Astrocyte of the spinal cord (primary cell): ENCODE results near the gene IPP.
A peak's percentile ranks its signal among the peaks of the same experiment; 100 is the strongest.

Experiments used
- DNase-seq: peaks from one replicate; pipeline ENCODE4 v3.0.0; 2011; ENCODE audit warnings: low read depth, low spot score
- H3K4me3 ChIP-seq: 2 replicates; pipeline ENCODE4 v1.5.1; 2011; ENCODE audit warnings: low read depth, mild to moderate bottlenecking, low read length, moderate library complexity
- in situ Hi-C: cut with HindIII; loops from 2 replicates; pipeline ENCODE4 v1.10.0; 2017; ENCODE audit warnings: low sequenced_read_pairs
- TF ChIP-seq, protein P1 (sequence below): IDR thresholded peaks from 2 replicates; pipeline ENCODE4 v1.5.1; 2012; ENCODE audit warnings: low read depth, mild to moderate bottlenecking, low read length, inconsistent platforms

IPP gene

DNA sequence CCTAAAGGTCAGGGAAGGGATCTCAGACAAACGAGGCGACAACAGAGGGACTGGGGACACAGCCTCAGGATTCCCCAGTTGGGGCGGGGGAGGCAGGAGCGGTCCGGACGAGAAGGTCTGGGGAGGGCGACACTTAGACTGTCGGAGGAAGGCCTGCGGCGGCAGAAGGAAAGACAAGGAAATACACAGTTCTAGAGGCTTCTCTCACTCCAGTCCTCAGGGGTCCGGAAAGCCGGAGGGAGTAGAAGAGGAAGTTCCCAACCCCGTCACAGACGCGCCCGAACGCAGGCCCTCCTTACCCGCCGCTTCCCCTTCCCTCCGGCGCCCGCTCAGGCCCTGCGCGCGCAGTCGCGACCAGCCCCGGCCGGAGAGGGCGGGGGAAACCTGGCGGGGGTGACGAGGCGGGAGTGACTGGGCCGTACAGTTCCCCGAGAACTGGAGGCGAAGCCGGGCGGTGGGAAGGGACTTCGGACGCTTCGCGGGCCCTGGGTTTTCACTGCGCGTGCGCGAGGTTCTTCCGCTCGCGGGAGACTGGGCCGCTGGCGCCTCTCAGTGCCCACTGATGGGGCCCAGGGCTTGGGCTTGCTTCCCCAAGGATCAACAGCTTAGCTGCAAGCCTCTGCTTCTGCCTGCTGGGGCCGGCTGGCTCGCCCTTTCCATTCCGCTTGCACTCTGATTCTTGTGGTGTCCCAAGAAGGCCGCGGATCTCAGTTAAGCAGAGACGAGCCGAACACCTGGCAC is at the start of gene IPP:
TSS of gene IPP (minus strand) at position 356 of the 741 bp plus-strand sequence. CDS start 4,242 bp downstream, outside the sequence.
- H3K4me3 ChIP-seq, result peak within 1 kb of the TSS; percentile 74
- peak; percentile 98 for DNase-seq
- in situ Hi-C loops, result no loop called here
- TF ChIP-seq, protein P1, sequence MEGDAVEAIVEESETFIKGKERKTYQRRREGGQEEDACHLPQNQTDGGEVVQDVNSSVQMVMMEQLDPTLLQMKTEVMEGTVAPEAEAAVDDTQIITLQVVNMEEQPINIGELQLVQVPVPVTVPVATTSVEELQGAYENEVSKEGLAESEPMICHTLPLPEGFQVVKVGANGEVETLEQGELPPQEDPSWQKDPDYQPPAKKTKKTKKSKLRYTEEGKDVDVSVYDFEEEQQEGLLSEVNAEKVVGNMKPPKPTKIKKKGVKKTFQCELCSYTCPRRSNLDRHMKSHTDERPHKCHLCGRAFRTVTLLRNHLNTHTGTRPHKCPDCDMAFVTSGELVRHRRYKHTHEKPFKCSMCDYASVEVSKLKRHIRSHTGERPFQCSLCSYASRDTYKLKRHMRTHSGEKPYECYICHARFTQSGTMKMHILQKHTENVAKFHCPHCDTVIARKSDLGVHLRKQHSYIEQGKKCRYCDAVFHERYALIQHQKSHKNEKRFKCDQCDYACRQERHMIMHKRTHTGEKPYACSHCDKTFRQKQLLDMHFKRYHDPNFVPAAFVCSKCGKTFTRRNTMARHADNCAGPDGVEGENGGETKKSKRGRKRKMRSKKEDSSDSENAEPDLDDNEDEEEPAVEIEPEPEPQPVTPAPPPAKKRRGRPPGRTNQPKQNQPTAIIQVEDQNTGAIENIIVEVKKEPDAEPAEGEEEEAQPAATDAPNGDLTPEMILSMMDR, result peak; percentile 24

DNA sequence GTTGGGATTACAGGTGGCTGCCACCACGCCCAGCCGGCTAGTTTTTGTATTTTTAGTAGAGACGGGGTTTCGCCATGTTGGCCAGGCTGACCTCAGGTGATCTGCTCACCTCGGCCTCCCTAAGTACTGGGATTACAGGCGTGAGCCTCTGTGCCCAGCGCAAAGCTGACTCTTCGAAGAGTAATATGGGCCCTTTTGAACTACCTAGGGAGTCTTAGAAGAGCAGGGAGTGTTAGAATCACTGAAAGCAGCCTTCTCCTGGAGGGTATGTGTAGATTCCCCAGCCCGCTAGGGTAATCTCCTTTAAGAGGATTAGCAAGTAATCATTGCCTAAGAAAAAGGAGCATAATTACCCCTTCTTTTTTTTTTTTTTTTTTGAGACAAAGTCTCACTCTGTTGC is 46.5 kb upstream of the IPP start:
- in situ Hi-C loops, result no loop called here
- H3K4me3 ChIP-seq, result no peak overlapping the region
- TF ChIP-seq, protein P1, result no peak
- DNase-seq, result no peak

DNA sequence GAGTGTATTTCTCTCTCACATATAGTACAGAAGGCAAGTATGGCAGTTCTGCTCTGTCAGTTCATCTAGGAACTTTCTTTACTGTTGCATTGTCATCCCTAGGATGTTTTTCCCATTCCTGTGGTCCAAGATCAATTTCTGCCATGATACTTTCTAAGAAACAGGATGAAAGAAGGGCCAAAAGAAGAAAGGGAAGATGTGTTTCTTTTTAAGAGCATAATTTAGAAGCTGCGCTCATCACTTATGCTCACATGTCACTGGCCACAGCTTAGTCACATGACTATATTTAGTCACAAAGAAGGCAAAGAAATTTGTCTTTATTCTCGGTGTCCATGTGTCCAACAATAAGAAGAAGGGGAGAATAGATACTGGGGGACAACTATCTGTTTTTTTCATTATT is 45.9 kb upstream of the IPP start:
- TF ChIP-seq, protein P1, result no peak
- in situ Hi-C loops, result no loop called here
- no peak for DNase-seq
- H3K4me3 ChIP-seq, result no peak overlapping the region

DNA sequence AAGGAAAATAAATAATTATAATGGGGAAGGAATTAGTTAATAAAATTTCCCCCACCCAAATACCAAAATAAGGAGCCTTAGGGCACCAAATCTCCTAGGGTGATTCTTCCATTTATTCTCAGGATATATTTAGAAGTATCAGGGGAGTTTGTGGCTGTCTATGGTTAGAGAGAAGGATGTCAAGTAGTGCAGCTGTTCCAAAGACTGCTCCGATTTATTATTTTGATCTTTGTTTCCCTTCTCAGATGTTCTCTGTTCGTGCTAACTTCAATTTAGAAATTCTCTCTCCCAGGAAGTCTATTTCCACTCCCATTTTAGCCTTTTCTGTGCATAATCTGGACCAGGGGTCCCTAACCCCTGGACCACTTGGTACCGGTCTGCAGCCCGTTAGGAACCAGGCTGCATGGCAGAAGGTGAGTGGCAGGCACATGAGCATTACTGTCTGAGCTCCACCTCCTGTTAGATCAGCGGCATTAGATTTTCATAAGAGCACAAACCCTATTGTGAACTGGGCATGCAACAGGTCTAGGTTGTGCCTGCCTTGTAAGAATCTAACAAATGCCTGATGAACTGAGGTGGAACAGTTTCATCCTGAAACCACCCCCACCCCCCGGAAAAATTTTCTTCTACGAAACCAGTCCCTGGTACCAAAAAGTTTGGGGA is 43.6 kb upstream of the IPP start:
- no peak overlapping the region for H3K4me3 ChIP-seq
- in situ Hi-C loops, result no loop called here
- no peak for DNase-seq
- TF ChIP-seq, protein P1, result no peak

DNA sequence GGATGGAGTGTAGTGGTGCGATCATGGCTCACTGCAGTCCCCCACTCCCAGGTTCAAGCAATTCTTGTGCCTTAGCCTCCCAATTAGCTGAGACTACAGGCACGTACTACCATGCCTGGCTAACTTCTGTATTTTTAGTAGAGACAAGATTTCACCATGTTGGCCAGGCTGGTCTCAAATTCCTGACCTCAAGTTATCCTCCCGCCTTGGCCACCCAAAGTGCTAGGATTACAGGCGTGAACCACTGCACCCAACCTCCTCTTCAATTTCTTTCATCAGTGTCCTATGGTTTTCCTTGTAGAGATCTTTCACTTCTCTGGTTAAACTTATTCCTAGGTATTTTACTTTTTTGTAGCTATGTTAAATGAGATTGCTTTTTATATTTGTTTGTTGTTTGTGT is 42.3 kb upstream of the IPP start:
- in situ Hi-C loops, result no loop called here
- no peak for DNase-seq
- TF ChIP-seq, protein P1, result no peak
- no peak overlapping the region for H3K4me3 ChIP-seq

DNA sequence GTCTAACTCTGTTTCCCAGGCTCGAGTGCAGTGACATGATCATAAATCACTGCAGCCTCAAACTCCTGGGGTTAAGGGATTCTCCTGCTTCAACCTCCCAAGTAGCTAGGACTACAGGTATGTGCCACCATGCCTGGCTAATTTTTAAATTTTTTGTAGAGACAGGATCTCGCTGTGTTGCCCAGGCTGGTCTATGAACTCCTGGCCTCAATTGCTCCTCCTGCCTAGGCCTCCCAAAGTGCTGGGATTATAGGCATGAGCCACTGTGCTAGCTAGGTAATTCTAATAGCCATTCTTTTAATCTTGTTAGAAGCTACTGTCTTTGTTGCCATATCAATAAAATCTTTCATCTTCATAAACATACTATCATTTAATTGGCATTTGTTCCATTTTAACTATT is 39.1 kb upstream of the IPP start:
- no peak overlapping the region for H3K4me3 ChIP-seq
- in situ Hi-C loops, result no loop called here
- TF ChIP-seq, protein P1, result no peak
- DNase-seq, result no peak
